Cardiac septum (tissue), 1 donor: ENCODE data around the gene UBXN2A. TPM values are rescaled to one million over a fixed set of nuclear protein-coding genes. Genes with fewer than 3 reads are reported as not detected.
"Not testable (repeated sequence)": the region's sequence is repeated elsewhere in the genome, so short reads cannot be mapped to it uniquely, and the experiment has no call there.

Experiments
- DNase-seq: peaks from one replicate; pipeline ENCODE4 v3.0.0-alpha.2; 2020; ENCODE audit warnings: low spot score
- intact Hi-C: fragments of 100-400 bp; cut with DNase I; formaldehyde crosslinking; loops from one replicate; pipeline ENCODE4 v1.14.0; 2022
- total RNA-seq: library from RNA; stranded (reverse); fragmentation: NEBNext Ultra II Directional; extraction: Animal tissue kit (Norgen Biotek cat#: 25700); gene quantifications from one replicate; pipeline ENCODE4 v1.2.1, GENCODE V29; 2021
- donor health status: DM: no; HTN: no; CAD: no.

The UBXN2A gene
- total RNA-seq, 1 donor from 2014 or later: 22.4 TPM

- DNase-seq: no peak
- intact Hi-C loops: no loop called here
Measured at GRCh38 chr2:24009680-24010476, 69.6 kb downstream of the UBXN2A start, which contains the start of gene MFSD2B. Gene MFSD2B (plus strand): TSS chr2:24010085. CDS start chr2:24010097, 12 bp downstream.

DNA sequence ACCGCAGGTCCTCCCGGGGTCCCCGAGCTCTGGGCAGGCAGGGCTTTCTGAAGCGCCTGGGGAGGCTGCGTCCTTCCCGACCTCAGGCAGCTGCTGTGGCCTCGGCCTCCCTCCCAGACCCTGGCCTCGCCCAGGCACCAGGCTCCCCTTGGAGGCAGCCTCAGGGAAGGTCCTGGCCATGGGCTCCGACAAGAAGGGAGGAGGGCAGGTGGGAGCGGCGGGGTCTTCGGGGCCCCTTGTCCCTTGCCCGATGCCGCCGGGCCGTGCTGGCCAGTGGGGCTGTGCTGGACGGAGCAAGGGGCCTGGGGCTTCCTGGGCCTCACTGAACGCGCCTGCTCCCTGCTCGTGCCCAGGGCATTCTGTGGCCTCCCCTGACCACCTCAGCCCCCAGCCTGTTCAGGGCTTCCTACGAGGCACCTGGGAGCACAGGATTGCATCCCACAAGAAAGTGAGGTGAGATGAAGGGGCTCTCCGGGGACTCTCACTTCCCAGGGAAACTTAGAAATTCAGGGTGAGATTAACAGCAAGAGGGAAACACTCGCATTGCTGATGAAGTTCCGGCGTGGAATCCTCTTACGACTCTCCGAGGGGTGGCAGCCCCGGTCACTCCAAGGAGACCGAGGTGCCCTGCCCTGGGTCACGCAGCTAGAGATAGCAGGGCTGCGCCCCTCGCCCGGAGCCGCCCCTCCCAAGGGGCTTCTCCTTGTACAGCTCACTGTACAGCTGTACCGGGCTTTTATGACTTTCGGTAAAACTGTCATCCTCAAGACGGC lies 70.4 kb downstream of the UBXN2A start:
- intact Hi-C loops: no loop called here
- DNase-seq: no peak

- intact Hi-C loops: no loop called here
- DNase-seq: no peak
Measured at GRCh38 chr2:24011250-24012104, 71.2 kb downstream of the UBXN2A start.

DNA sequence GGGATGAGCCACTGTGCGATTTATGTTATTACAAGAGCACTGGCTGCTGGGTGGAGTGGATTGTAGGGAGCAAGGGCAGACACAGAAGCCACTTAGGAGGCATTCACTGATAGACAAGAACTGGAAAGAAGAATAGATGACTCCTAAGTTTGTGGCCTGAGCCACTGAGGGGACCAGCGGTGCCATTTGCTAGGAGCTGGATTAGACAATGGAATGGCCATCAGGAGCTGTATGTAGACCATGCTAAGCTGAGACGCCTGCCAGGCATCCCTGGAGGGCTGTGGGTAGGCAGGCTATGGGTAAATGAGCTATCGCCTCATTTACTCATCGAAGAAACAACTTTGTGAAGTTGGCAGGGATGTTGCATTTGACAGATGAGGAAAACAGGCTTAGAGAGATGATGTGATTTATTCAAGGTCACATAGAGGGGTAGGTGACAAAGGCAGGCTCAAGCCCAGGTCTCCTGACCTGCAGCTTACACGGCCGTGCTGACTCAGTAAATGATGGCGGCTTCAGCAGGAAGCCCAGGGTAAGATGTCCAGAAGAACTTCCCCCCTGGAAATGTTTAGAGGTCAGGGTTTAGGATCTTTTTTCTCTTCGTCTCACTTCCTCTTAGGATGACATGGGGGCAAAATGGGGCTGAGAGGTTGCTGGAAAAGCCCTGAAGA lies 72.4 kb downstream of the UBXN2A start:
- intact Hi-C loops: no loop called here
- DNase-seq: no peak

GRCh38 chr2:24014902-24015301 lies 74.6 kb downstream of the UBXN2A start:
- DNase-seq, intact Hi-C loops: not testable (repeated sequence)

DNA sequence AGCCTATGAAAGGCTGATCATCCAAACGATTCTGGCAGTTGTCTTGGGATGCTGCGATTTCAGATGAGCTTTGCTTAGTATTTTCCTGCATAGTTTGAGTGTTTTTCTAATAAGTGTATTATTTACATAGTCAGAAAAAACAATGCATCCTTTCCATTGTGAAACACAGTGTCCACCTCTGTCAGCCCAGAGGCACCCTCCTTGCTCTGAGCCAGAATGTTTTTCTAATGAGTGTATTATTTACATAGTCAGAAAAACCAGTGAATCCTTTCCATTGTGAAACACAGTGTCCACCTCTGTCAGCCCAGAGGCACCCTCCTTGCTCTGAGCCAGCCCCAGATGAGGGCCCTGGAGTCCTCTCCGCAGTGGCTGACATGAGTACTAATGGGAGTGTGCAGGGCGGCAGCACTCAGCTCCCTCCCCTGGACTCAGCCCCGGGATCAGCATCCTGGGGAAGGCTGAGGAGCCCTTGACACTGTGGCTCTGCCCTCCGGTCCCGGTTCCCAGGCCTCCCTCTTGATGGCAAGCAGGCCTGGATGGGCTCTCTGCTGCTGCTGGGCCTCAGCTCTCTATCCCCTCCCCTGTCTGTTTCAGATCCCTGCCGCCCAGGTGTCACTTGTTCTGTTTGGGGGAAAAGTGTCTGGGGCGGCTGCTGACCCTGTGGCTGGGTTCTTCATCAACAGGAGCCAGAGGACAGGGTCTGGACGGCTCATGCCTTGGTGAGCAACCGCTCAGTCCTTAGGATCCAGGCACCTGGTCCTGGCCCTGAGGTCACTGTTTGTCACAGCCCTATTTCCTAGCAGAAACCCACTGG lies 75.5 kb downstream of the UBXN2A start:
- intact Hi-C loops: no loop called here
- no peak for DNase-seq

- intact Hi-C loops: no loop called here
- no peak for DNase-seq
Measured at GRCh38 chr2:24016376-24016761, 76.1 kb downstream of the UBXN2A start.

- intact Hi-C loops: no loop called here
- DNase-seq: no peak
Measured at GRCh38 chr2:24016853-24017703, 76.8 kb downstream of the UBXN2A start.

DNA sequence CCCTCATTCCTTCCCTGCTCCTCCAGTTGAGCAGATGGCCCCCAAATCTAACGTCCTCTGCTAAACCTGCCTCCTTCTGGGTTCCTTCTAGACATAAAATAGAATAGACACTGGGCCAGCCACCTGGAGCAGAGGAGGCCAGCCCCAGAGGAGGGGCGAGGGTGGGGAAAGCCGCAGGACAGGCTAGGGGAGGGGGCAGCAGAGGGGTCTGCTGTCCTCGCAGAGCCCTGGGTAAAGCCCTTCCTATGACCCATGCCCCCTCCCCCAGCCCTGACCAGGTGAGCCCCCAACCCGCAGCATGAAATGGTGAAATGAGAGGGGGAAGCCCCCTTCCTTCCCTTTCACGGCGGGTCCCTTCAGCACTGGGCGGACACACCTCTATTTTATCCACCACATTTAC lies 77.4 kb downstream of the UBXN2A start:
- DNase-seq: no peak
- intact Hi-C loops: no loop called here

GRCh38 chr2:24018241-24018640 lies 78.0 kb downstream of the UBXN2A start:
- intact Hi-C loops: no loop called here
- no peak for DNase-seq

DNA sequence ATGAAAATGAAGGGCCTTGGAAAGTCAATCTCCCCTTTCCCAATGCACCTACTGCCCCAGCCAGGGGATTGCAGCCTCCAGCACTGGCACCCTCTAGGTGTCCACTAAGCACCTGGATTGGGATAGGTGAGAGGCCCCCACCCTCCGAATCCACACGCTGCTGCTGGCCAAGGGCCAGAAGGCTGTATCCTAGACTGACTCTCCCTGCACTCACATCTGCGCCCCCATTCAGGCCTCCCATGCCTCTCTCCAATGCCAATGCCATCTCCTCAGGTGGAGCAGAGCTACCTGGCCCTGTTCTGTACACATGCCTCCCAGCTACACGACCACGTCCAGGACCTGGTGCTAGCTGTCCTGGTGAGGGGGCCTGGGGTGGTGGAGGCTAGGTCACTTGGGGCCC lies 79.5 kb downstream of the UBXN2A start:
- intact Hi-C loops: no loop called here
- DNase-seq: no peak

DNA sequence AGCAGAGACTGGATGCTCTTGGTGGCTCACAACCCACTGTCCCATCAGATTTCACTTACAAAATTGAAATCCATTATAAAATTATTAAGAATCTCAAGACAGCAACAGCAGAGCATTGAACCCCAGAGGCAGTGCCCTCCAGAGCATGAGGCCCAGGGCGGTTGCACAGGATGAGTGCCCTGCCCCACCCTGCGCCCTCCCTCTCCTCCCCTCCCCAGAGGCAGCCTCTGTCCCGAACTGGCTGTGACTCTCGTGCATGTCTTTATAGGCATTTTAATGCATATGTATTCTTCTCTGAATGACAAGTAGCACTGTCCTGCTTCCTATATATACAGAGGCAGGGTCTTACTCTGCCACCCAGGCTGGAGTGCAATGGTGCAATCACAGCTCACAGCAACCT lies 80.0 kb downstream of the UBXN2A start:
- no peak for DNase-seq
- intact Hi-C loops: no loop called here

DNA sequence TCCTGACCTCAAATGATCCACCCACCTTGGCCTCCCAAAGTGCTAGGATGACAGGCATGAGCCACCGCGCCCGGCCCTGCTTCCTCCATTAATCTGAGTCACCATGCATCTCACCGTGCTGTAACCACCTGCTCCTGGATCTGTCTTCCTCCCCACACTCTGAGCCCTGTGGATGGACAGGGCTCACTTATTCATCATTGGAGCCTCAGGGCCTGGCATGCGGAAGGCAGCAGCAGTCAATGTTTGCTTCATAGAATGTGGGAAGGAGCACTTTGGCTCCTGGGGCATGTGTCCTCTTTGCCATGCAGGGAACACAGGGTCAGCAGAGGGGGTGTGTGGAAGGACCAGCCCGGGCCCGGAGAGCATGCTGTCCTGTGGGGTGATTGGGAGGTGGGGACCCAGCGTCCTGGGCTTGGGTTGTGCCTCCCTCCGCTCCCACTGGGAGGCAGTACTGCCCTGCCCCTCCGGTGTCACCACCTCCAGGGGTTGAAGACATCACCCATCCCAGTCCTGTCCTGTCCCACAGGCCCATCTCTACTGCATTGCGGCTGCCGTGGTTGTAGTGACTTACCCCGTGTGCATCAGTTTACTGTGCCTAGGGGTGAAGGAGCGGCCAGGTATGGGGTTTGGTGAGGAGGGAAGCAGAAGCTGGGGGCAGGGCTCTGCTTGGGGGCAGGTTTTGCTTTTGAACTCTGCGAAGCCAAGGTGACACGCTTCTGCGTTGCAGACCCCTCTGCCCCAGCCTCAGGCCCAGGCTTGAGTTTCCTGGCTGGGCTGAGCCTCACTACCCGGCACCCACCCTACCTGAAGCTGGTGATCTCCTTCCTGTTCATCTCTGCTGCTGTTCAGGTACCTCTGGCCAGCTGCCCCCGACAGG lies 81.1 kb downstream of the UBXN2A start:
- intact Hi-C loops: no loop called here
- no peak for DNase-seq

GRCh38 chr2:24022324-24022974 lies 82.2 kb downstream of the UBXN2A start:
- intact Hi-C loops: no loop called here
- no peak for DNase-seq

DNA sequence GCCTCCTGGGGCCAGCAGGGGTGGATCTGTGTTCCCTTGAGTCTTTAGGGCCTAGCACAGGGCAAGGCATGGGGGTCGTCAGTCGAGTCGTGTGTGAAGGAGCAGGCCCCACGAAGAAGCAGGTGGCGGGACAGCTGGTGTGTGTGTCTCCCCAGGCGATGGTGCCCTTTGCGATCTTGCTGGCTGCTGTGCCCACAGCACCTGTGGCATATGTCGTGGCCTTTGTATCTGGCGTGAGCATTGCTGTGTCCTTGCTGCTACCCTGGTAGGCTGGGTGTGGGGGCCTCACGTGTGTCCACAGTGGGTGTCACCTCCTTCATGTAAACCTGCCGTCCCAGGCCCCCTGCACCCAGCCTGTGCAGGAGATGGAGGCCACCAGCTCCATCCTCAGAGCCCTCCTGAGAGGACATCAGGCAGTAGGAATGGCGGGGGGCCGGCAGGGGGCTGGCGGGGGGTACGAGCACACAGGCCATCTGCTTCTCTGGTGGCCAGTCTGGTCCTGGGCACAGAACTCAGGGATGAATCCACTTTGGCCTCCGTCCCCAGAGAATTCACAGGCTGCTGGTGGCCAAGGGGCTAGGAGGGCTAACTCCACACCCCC lies 82.8 kb downstream of the UBXN2A start:
- intact Hi-C loops: no loop called here
- no peak for DNase-seq

DNA sequence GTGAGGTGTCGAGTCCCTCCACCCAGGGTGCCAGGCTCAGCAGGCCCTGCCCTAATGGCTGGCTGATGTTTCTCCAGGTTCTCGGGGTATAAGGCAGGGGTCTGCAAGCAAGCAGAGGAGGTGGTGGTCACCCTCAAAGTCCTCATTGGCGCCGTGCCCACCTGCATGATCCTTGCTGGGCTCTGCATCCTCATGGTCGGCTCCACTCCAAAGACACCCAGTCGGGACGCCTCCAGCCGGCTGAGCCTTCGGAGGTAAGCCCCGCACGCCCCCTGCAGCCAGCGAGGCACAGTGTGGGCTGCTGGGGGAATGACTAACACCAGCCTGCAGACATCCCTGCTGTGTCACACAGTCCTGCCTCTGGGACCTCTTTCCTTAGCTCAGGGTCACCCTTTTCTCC lies 83.8 kb downstream of the UBXN2A start:
- intact Hi-C loops: no loop called here
- DNase-seq: no peak
